Esophagus squamous epithelium (tissue), 5 donors: ENCODE data around the gene LNPEP. TPM values are rescaled to one million over a fixed set of nuclear protein-coding genes. Genes with fewer than 3 reads are reported as not detected.

Experiments
- DNase-seq: peaks from one replicate; lab custom pipeline; 2025; lab: John Stamatoyannopoulos, UW
- H3K27ac ChIP-seq, 4 donors: fragments of 200-600 bp; sonication (generic); one replicate each; pipeline ENCODE4 v1.5.1; 2016 to 2019; ENCODE audit warnings: mild to moderate bottlenecking in 1 of 4
- H3K27me3 ChIP-seq, 4 donors: fragments of 200-600 bp; sonication (generic); 1 replicate in 3 of 4; 2 replicates in 1 of 4; pipeline versions ENCODE4 v1.5.1 to v1.6.0; 2017 to 2021; ENCODE audit warnings: antibody characterized with exemption in 1 of 4
- H3K36me3 ChIP-seq, 3 donors: fragments of 200-600 bp; sonication (generic); one replicate each; pipeline ENCODE4 v1.5.1; 2016 to 2019
- H3K4me1 ChIP-seq, 3 donors: fragments of 200-600 bp; sonication (generic); one replicate each; pipeline ENCODE4 v1.5.1; 2017 to 2019
- H3K4me3 ChIP-seq, 4 donors: fragments of 200-600 bp; sonication (generic); 1 replicate in 3 of 4; 2 replicates in 1 of 4; pipeline ENCODE4 v1.5.1; 2016 to 2019; ENCODE audit warnings: mild to moderate bottlenecking in 2 of 4, moderate library complexity in 1 of 4
- H3K9me3 ChIP-seq, 3 donors: fragments of 200-600 bp; sonication (generic); one replicate each; pipeline ENCODE4 v1.5.1; 2016 to 2019
- CTCF ChIP-seq, 6 experiments: fragments of 450-650 bp in 4 of 6; fragments of 200-600 bp in 2 of 6; sonication (generic) in 2 of 6; IDR thresholded peaks; one replicate each; pipeline ENCODE4 v1.5.1; 2016 to 2019; ENCODE audit warnings: antibody characterized with exemption in 6 of 6, mild to moderate bottlenecking in 4 of 6, moderate library complexity in 4 of 6
- POLR2A ChIP-seq, 4 donors: fragments of 450-650 bp; IDR thresholded peaks; one replicate each; pipeline ENCODE4 v1.6.1; 2017; ENCODE audit warnings: antibody characterized with exemption in 4 of 4, mild to moderate bottlenecking in 4 of 4, moderate library complexity in 3 of 4
- WGBS, 2 donors: methylation state at CpG; one replicate each; pipeline ENCODE4 v1.1.5; 2018; 5-methylcytosine and 5-hydroxymethylcytosine counted together
- intact Hi-C: fragments of 100-400 bp; cut with DNase I; formaldehyde crosslinking; loops from one replicate; pipeline ENCODE4 v1.15.0; 2022
- total RNA-seq, 4 donors: library from RNA; depleted of rRNA; stranded (reverse); fragments of >200 nt; gene quantifications; one replicate each; pipeline ENCODE4 v1.1.0, GENCODE V29; 2016
- donor health status: DM: yes; HTN: yes; CAD: no.

Gene LNPEP
- total RNA-seq, 4 donors from 2014 or later = 32.0 to 48.1 (median 36.0) TPM

GRCh38 chr5:96967400-96967799, 31.5 kb downstream of the LNPEP start:
- WGBS, 2 donors = 82 to 90% methylated on average over 1 of the region's 1 CpG
- H3K4me3 ChIP-seq = no peak overlapping the region
- H3K36me3 ChIP-seq = no peaks in the 10 kb centered on the region
- intact Hi-C loops = no loop called here
- DNase-seq = no peak
- H3K27me3 ChIP-seq = no peaks in the 10 kb centered on the region
- peak overlapping the region in 2 of 4 donors; percentile 11 to 54 for H3K27ac ChIP-seq
- no peak for TF ChIP-seq CTCF (IDR thresholded peaks at IDR 0.05)
- TF ChIP-seq POLR2A (IDR thresholded peaks at IDR 0.05) = no peak
- no peaks in the 10 kb centered on the region for H3K9me3 ChIP-seq
- peaks cover 4 to 52% (median 27%) of the 10 kb centered on the region in 3 donors for H3K4me1 ChIP-seq

GRCh38 chr5:96968074-96968473, 32.2 kb downstream of the LNPEP start:
- H3K9me3 ChIP-seq = no peaks in the 10 kb centered on the region
- H3K27ac ChIP-seq = peak overlapping the region in 3 of 4 donors; percentile 5 to 54 (median 11)
- no peaks in the 10 kb centered on the region for H3K27me3 ChIP-seq
- peaks cover 0 to 49% (median 20%) of the 10 kb centered on the region in 3 donors for H3K4me1 ChIP-seq
- H3K36me3 ChIP-seq = no peaks in the 10 kb centered on the region
- intact Hi-C loops = no loop called here
- TF ChIP-seq CTCF (IDR thresholded peaks at IDR 0.05) = no peak
- no peak for TF ChIP-seq POLR2A (IDR thresholded peaks at IDR 0.05)
- DNase-seq = no peak
- WGBS, 2 donors = 23 to 24% methylated on average over 1 of the region's 1 CpG
- no peak overlapping the region for H3K4me3 ChIP-seq

- H3K27ac ChIP-seq = peak overlapping the region in 3 of 4 donors; percentile 11 to 71 (median 54)
- H3K27me3 ChIP-seq = no peaks in the 10 kb centered on the region
- DNase-seq = no peak
- H3K4me1 ChIP-seq = peaks cover 0 to 47% (median 15%) of the 10 kb centered on the region in 3 donors
- WGBS, 2 donors = 31 to 36% methylated on average over 2 of the region's 2 CpGs
- TF ChIP-seq POLR2A (IDR thresholded peaks at IDR 0.05) (no peak), CTCF (IDR thresholded peaks at IDR 0.05) (no peak)
- intact Hi-C loops = no loop called here
- H3K9me3 ChIP-seq = no peaks in the 10 kb centered on the region
- H3K4me3 ChIP-seq = no peak overlapping the region
- no peaks in the 10 kb centered on the region for H3K36me3 ChIP-seq
These were observed 32.7 kb downstream of the LNPEP start for GRCh38 chr5:96968614-96969013.

GRCh38 chr5:96969366-96969765, 33.5 kb downstream of the LNPEP start:
- DNase-seq = no peak
- no peaks in the 10 kb centered on the region for H3K36me3 ChIP-seq
- TF ChIP-seq CTCF (IDR thresholded peaks at IDR 0.05) = no peak
- no peak for TF ChIP-seq POLR2A (IDR thresholded peaks at IDR 0.05)
- H3K9me3 ChIP-seq = no peaks in the 10 kb centered on the region
- H3K4me3 ChIP-seq = no peak overlapping the region
- intact Hi-C loops = no loop called here
- H3K27ac ChIP-seq = peak overlapping the region in 2 of 4 donors; percentile 11 to 54
- H3K27me3 ChIP-seq = no peaks in the 10 kb centered on the region
- H3K4me1 ChIP-seq = peaks cover 0 to 49% (median 14%) of the 10 kb centered on the region in 3 donors
- 56 to 73% methylated on average over 2 of the region's 2 CpGs for WGBS, 2 donors

- no peaks in the 10 kb centered on the region for H3K27me3 ChIP-seq
- H3K4me1 ChIP-seq = peaks cover 0 to 54% (median 14%) of the 10 kb centered on the region in 3 donors
- no peak for DNase-seq
- H3K4me3 ChIP-seq = no peak overlapping the region
- no peak for TF ChIP-seq POLR2A (IDR thresholded peaks at IDR 0.05)
- no peak for TF ChIP-seq CTCF (IDR thresholded peaks at IDR 0.05)
- 89% methylated on average over 5 of the region's 5 CpGs for WGBS, 2 donors
- H3K27ac ChIP-seq = no peak overlapping the region
- intact Hi-C loops = no loop called here
- H3K9me3 ChIP-seq = no peaks in the 10 kb centered on the region
- H3K36me3 ChIP-seq = no peaks in the 10 kb centered on the region
These were observed 36.9 kb downstream of the LNPEP start for GRCh38 chr5:96972599-96973334.
